Mucosa of descending colon (tissue), 3 donors: ENCODE results near the gene SLC23A2. TPM values are rescaled to one million over a fixed set of nuclear protein-coding genes. Genes with fewer than 3 reads are reported as not detected.
A peak's percentile ranks its signal among the peaks of the same experiment; 100 is the strongest.

Experiments
- ATAC-seq: fragments of 200-7000 bp; cut with Tn5 transposase; one replicate; pipeline ENCODE4 v1.9.1; 2020; ENCODE audit warnings: mild to moderate bottlenecking, moderate library complexity
- DNase-seq, 3 donors: peaks; one replicate each; pipeline ENCODE4 v3.0.0-alpha.2; 2020
- H3K36me3 ChIP-seq: fragments of 200-600 bp; one replicate; pipeline ENCODE4 v1.8.0; 2021; ENCODE audit warnings: low read depth, mild to moderate bottlenecking
- H3K4me1 ChIP-seq: fragments of 200-600 bp; one replicate; pipeline ENCODE4 v1.8.0; 2021; ENCODE audit warnings: low read depth, mild to moderate bottlenecking
- H3K4me3 ChIP-seq: fragments of 200-600 bp; one replicate; pipeline ENCODE4 v1.8.0; 2021; ENCODE audit warnings: mild to moderate bottlenecking
- H3K9me3 ChIP-seq: fragments of 200-600 bp; one replicate; pipeline ENCODE4 v1.8.0; 2021; ENCODE audit warnings: mild to moderate bottlenecking
- CTCF ChIP-seq: fragments of 200-600 bp; IDR thresholded peaks from one replicate; pipeline ENCODE4 v1.8.0; 2022; ENCODE audit warnings: antibody characterized with exemption, mild to moderate bottlenecking
- intact Hi-C, 2 donors: fragments of 100-400 bp; cut with DNase I in 1 of 2; cut with micrococcal nuclease in 1 of 2; formaldehyde crosslinking; loops; one replicate each; pipeline versions ENCODE4 v1.11.0 to v1.11.1; 2022; cut with DNase I, micrococcal nuclease
- total RNA-seq, 3 donors: library from RNA; stranded (reverse); fragmentation: NEBNext Ultra II Directional in 2 of 3; extraction: Animal tissue kit (Norgen Biotek cat#: 25700) in 2 of 3; gene quantifications; one replicate each; pipeline versions ENCODE4 v1.2.1 to v1.2.4, GENCODE V29; 2021 to 2023
- donor health status: DM: no; HTN: no; CAD: no; lungs with moderate emphysema.
- donor health status: DM: no; HTN: no; CAD: no.
- donor health status: DM: no; HTN: yes; CAD: no.

Gene SLC23A2
- total RNA-seq, 3 donors from 2014 or later: 9.1 to 15.4 (median 9.4) TPM

- H3K36me3 ChIP-seq: no peaks in the 10 kb centered on the region
- no peak for TF ChIP-seq CTCF
- no peak for DNase-seq
- no peaks in the 10 kb centered on the region for H3K4me1 ChIP-seq
- no peaks in the 10 kb centered on the region for H3K9me3 ChIP-seq
- ATAC-seq: peak; percentile 34
- H3K4me3 ChIP-seq: no peak overlapping the region
- intact Hi-C loops: no loop called here
Observed at GRCh38 chr20:4886771-4887527, 114.4 kb downstream of the SLC23A2 start.

- H3K9me3 ChIP-seq: no peaks in the 10 kb centered on the region
- no peaks in the 10 kb centered on the region for H3K36me3 ChIP-seq
- ATAC-seq: no peak
- DNase-seq: no peak
- H3K4me3 ChIP-seq: no peak overlapping the region
- H3K4me1 ChIP-seq: no peaks in the 10 kb centered on the region
- intact Hi-C loops: no loop called here
- TF ChIP-seq CTCF: no peak
Observed at GRCh38 chr20:4885877-4886276, 115.4 kb downstream of the SLC23A2 start.

- Histone ChIP-seq H3K36me3 (no peaks in the 10 kb centered on the region), H3K4me1 (no peaks in the 10 kb centered on the region), H3K9me3 (no peaks in the 10 kb centered on the region), H3K4me3 (no peak overlapping the region)
- no peak for DNase-seq
- TF ChIP-seq CTCF: no peak
- intact Hi-C loops: no loop called here
- ATAC-seq: no peak
Observed at GRCh38 chr20:4883546-4883945, 117.8 kb downstream of the SLC23A2 start.

- intact Hi-C loops: no loop called here
- H3K4me1 ChIP-seq: no peaks in the 10 kb centered on the region
- ATAC-seq (no peak), DNase-seq (no peak)
- H3K9me3 ChIP-seq: no peaks in the 10 kb centered on the region
- no peak for TF ChIP-seq CTCF
- H3K36me3 ChIP-seq: no peaks in the 10 kb centered on the region
- H3K4me3 ChIP-seq: no peak overlapping the region
Observed at GRCh38 chr20:4883051-4883450, 118.3 kb downstream of the SLC23A2 start.

GRCh38 chr20:4881006-4881730, 120.1 kb downstream of the SLC23A2 start:
- H3K9me3 ChIP-seq: no peaks in the 10 kb centered on the region
- intact Hi-C loops: no loop called here
- no peaks in the 10 kb centered on the region for H3K36me3 ChIP-seq

More at GRCh38 chr20:4881006-4881730, 120.1 kb downstream of the SLC23A2 start:
- TF ChIP-seq CTCF: no peak
- H3K4me3 ChIP-seq: no peak overlapping the region
- ATAC-seq: no peak
- DNase-seq: no peak
- no peaks in the 10 kb centered on the region for H3K4me1 ChIP-seq
